Fibroblast of the aortic adventitia (primary cell): ENCODE measurements around the gene SEC14L2. TPM values are rescaled to one million over a fixed set of nuclear protein-coding genes. Genes with fewer than 3 reads are reported as not detected.

Experiments
- DNase-seq: peaks from one replicate; pipeline ENCODE4 v3.0.0-alpha.2; 2010; ENCODE audit warnings: low read depth
- H3K4me3 ChIP-seq: 2 replicates; pipeline ENCODE4 v1.5.1; 2011; ENCODE audit warnings: low read depth, mild to moderate bottlenecking, control low read depth, low read length, moderate library complexity
- total RNA-seq: library from RNA; depleted of rRNA; stranded (reverse); fragments of >200 nt; gene quantifications from 2 replicates; pipeline ENCODE4 v1.2.3, GENCODE V29; 2012; ENCODE audit warnings: low replicate concordance
- TF ChIP-seq, protein P1 (sequence below): IDR thresholded peaks from 2 replicates; pipeline ENCODE4 v1.5.1; 2011; ENCODE audit warnings: mild to moderate bottlenecking, low read length, control low read depth, inconsistent platforms; ENCODE audit not compliant: insufficient read depth

Gene SEC14L2
- total RNA-seq, 1 donor: 14.8 TPM

DNA sequence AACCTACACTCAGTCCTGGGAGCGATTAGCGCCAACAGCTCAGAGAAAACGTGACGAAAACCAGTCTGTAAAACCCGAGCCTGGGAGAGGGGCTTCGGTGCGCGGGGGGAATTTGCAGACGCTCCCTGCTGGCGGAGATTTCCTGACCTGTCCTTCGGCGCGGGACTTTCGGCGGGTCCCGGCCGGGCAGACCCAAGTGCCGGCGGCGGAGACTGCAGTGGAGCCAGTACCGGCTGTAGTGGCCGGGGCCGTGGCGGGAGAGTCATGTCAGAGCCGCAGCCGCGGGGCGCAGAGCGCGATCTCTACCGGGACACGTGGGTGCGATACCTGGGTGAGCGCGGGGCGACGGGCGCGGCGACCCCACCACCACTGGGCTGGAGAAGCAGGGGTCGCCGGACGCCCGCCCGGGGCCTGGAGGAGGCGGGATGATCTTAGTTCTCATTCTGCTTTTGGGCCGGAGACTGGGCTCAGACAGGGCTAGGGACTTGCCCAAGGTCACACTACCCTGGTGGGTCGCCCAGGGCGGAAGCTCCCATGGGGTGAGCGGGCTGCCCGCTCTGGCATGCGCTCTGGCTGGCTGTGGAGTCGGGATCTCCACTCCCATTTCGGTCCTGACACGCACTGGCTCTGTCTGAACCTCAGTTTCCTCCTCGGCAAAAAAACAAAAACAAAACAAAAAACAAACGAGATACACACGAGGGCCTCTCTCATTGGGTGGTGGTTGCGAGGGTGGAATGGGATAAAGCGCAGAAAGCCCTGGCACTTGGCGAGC is 29.0 kb downstream of the SEC14L2 start, which contains the start of gene MTFP1:
TSS of gene MTFP1 (plus strand) at position 153 of the 772 bp plus-strand sequence. CDS start at position 265, 112 bp downstream.
- H3K4me3 ChIP-seq: peak within 1 kb of the TSS; percentile 68
- DNase-seq: peak; percentile 61
- TF ChIP-seq, protein P1, sequence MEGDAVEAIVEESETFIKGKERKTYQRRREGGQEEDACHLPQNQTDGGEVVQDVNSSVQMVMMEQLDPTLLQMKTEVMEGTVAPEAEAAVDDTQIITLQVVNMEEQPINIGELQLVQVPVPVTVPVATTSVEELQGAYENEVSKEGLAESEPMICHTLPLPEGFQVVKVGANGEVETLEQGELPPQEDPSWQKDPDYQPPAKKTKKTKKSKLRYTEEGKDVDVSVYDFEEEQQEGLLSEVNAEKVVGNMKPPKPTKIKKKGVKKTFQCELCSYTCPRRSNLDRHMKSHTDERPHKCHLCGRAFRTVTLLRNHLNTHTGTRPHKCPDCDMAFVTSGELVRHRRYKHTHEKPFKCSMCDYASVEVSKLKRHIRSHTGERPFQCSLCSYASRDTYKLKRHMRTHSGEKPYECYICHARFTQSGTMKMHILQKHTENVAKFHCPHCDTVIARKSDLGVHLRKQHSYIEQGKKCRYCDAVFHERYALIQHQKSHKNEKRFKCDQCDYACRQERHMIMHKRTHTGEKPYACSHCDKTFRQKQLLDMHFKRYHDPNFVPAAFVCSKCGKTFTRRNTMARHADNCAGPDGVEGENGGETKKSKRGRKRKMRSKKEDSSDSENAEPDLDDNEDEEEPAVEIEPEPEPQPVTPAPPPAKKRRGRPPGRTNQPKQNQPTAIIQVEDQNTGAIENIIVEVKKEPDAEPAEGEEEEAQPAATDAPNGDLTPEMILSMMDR: no peak

DNA sequence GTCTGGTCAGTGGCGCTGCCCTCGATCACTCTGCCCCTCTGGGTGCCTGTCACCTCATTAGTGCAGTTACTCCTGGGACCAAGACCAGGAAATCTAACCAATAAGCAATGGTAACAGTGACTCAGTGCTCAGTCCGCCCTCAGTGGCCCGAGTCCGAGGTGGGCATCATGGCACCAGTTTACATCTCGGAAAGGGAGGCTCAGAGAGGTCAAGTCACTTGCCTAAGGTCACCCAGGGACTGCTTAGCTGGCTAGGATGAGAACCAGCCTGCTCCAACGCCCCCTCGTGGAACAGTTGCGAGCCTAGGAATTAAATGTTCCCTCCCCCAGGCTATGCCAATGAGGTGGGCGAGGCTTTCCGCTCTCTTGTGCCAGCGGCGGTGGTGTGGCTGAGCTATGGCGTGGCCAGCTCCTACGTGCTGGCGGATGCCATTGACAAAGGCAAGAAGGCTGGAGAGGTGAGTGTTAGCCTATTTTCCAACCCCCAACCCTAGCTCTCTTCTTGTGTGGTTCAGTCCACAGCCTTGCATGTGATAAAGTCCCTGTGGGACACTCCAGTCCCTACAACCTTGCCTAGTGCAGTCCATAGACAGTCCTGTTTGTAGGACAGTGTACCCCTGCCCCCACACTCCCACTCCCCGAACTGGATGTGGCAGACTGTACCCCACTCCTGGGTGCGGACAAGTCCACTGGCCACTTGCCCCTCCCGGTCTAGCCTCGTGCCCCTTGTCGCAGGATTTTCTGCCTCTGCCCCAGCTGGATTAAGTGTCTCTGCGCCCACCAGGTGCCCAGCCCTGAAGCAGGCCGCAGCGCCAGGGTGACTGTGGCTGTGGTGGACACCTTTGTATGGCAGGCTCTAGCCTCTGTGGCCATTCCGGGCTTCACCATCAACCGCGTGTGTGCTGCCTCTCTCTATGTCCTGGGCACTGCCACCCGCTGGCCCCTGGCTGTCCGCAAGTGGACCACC is 29.9 kb downstream of the SEC14L2 start:
- DNase-seq: peak; percentile 67
- TF ChIP-seq, protein P1: peak; percentile 73
- H3K4me3 ChIP-seq: peak overlapping the region; percentile 68

DNA sequence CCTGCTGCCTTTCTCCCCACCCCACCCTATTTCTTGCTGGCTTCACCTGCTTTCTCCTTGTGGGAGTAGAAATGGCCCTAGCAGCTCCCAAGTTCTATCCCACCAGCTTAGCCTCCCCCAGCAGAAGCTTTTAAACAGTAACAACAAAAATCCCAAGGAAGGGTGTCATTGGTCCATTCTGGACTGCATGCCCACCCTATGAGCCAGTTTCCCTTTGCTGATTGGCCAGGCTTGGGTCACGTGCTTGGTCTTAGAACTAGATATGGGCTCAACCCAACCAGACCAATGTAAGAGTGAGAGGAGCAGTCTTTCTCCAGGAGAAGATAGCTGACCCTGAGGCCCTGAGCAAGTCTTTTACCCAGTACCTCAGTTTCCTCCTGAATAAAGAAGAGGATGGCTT is 31.1 kb downstream of the SEC14L2 start:
- TF ChIP-seq, protein P1: no peak
- no peak overlapping the region for H3K4me3 ChIP-seq
- no peak for DNase-seq

DNA sequence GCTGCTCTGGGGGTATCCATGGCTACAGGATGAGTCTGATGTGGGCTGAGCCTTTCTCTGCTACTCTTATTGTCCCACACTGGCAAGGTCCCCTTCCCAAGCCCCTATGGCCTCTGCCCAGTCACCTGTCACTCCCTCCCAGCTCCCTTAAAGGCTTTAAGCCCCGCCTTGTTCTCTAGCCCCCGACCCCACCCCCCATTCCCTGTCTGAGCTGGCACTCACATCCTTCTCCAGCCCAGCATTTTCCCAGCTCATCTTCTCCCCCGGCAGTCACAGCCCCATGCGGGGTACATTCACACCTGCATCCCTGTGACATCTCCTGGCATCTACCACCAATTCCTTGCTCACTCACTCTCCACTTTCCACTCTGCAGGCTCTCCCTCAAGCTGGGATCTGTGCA is 33.1 kb downstream of the SEC14L2 start:
- H3K4me3 ChIP-seq: no peak overlapping the region
- TF ChIP-seq, protein P1: no peak
- no peak for DNase-seq

DNA sequence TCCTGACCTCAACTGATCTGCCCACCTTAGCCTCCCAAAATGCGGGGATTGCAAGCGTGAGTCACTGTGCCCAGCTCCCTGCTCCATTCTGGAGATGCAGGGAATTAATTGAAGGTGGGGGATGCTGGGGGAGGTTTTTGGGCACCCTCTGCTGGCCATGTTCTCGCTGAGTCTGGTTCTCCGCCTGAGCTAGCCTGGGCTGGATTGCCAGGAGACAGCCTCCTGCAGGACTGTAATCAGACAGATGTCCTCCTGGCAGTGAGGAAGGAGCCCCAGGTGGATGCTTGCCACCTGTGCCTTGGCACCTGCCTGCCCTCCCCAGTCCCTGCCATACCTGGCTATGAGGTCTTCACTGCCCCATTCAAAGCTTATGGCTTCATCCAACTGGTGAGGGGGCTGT is 34.1 kb downstream of the SEC14L2 start:
- no peak for DNase-seq
- TF ChIP-seq, protein P1: no peak
- H3K4me3 ChIP-seq: no peak overlapping the region

DNA sequence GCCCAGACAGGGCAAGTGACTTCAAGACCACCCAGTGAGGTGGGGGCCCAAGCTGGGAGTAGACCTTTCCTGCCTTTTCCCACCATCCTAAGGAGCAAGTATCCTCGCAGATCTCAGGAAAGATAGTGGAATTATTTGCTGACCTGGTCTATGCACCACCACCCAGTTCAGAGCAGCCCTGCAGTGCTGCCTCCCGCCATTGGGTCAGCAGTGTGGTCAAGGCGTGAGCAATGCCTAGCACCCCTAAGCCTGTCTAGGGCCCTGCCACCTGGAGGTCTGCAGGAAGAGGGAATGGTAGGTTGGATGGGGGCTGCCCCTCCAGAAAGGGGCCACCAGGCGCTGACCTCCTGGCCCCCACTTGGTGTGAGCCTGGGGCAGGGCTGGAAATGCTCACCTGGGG is 35.3 kb downstream of the SEC14L2 start:
- TF ChIP-seq, protein P1: no peak
- no peak overlapping the region for H3K4me3 ChIP-seq
- no peak for DNase-seq
